Measurements from ENCODE around the gene FTH1. TPM values are rescaled to one million over a fixed set of nuclear protein-coding genes. Genes with fewer than 3 reads are reported as not detected.

FTH1 gene
- total and polyA plus RNA-seq, 5 experiments from 2014 or later, result 571 to 2,491 (median 1,933) TPM

GRCh38 chr11:61914471-61915171, 52.8 kb downstream of the FTH1 start:
- H3K36me3 Mint-ChIP-seq, result no peaks in the 10 kb centered on the region
- ATAC-seq (no peak), DNase-seq (no peak)
- peaks cover 0 to 2% (median 0%) of the 10 kb centered on the region in 9 donors for H3K9me3 Mint-ChIP-seq
- peaks cover 33 to 71% (median 56%) of the 10 kb centered on the region in 5 donors for H3K27me3 Mint-ChIP-seq
- H3K4me3 Mint-ChIP-seq, result no peak overlapping the region
- H3K27ac Mint-ChIP-seq, result peak overlapping the region in 1 of 10 donors; percentile 67
- peaks cover 5 to 17% (median 13%) of the 10 kb centered on the region in 4 donors for H3K4me1 Mint-ChIP-seq
- POLR2A ChIA-PET, result no interaction called here

Other genes starting within 250 kb of the FTH1 start
- under 1 TPM; 0.47 to 0.68 TPM for gene MYRF, start 215.0 kb downstream of the FTH1 start, total RNA-seq
- under 1 TPM in 2 of 3 donors, not detected in 1; 0.26 to 0.52 TPM for gene MYRF, start 215.0 kb downstream of the FTH1 start, polyA plus RNA-seq
- 10 to 100 TPM; 84.4 to 87.7 TPM for gene TMEM258, start 175.0 kb downstream of the FTH1 start, total RNA-seq
- gene TMEM258, start 175.0 kb downstream of the FTH1 start, polyA plus RNA-seq, result 100 to 1,000 TPM; 205 to 256 (median 225) TPM
- 1 to 10 TPM; 8.3 to 8.6 TPM for gene FEN1, start 174.7 kb downstream of the FTH1 start, total RNA-seq
- 10 to 100 TPM in 2 of 3 donors, 1 to 10 TPM in 1; 10.0 to 13.1 (median 10.2) TPM for gene FEN1, start 174.7 kb downstream of the FTH1 start, polyA plus RNA-seq
- gene FADS1, start 150.6 kb downstream of the FTH1 start, total RNA-seq, result under 1 TPM; 0.55 to 0.60 TPM
- gene FADS1, start 150.6 kb downstream of the FTH1 start, polyA plus RNA-seq, result 1 to 10 TPM in 2 of 3 donors, not detected in 1; 1.7 to 4.7 TPM
- not detected for gene FADS2, start 139.3 kb downstream of the FTH1 start, total RNA-seq
- 1 to 10 TPM in 2 of 3 donors, under 1 TPM in 1; 0.06 to 9.6 (median 4.2) TPM for gene FADS2, start 139.3 kb downstream of the FTH1 start, polyA plus RNA-seq
- 1 to 10 TPM; 5.1 to 5.7 TPM for gene FADS3, start 76.1 kb downstream of the FTH1 start, total RNA-seq
- gene FADS3, start 76.1 kb downstream of the FTH1 start, polyA plus RNA-seq, result 1 to 10 TPM in 2 of 3 donors, under 1 TPM in 1; 0.33 to 1.5 (median 1.2) TPM
- under 1 TPM; 0.23 to 0.82 TPM for gene RAB3IL1, start 50.1 kb downstream of the FTH1 start, total RNA-seq
- not detected for gene RAB3IL1, start 50.1 kb downstream of the FTH1 start, polyA plus RNA-seq
- under 1 TPM in 1 of 2 experiments, not detected in 1; 0.08 TPM for gene BEST1, start 17.3 kb downstream of the FTH1 start, total RNA-seq
- gene BEST1, start 17.3 kb downstream of the FTH1 start, polyA plus RNA-seq, result 1 to 10 TPM in 1 of 3 donors, under 1 TPM in 2; 0.43 to 1.0 (median 0.66) TPM
- 10 to 100 TPM; 27.9 to 28.2 TPM for gene INCENP, start 156.4 kb upstream of the FTH1 start, total RNA-seq
- 1 to 10 TPM in 2 of 3 donors, under 1 TPM in 1; 0.73 to 1.8 (median 1.3) TPM for gene INCENP, start 156.4 kb upstream of the FTH1 start, polyA plus RNA-seq
- not detected for gene SCGB1D1, start 222.6 kb upstream of the FTH1 start, total RNA-seq
- not detected for gene SCGB1D1, start 222.6 kb upstream of the FTH1 start, polyA plus RNA-seq
- gene SCGB2A1, start 241.0 kb upstream of the FTH1 start, total RNA-seq, result not detected
- not detected for gene SCGB2A1, start 241.0 kb upstream of the FTH1 start, polyA plus RNA-seq

Data from naive thymus-derived CD8-positive, alpha-beta T cell (primary cell).